HTR-8/SVneo (cell line): ENCODE results near the gene MCF2L.

ENCODE experiments used
- DNase-seq: peaks from one replicate; pipeline ENCODE4 v3.0.0; 2011; ENCODE audit warnings: low spot score, mixed read lengths; ENCODE audit not compliant: insufficient read length
- FAIRE-seq: peaks from 2 replicates; lab custom pipeline; 2011; peaks lifted over from hg19 to GRCh38; lab: Jason Lieb, UNC

Gene MCF2L

GRCh38 chr13:113129921-113130750 is 161.1 kb downstream of the MCF2L start:
- no peak for DNase-seq
- no peak for FAIRE-seq

- DNase-seq (no peak), FAIRE-seq (no peak)
Measured at GRCh38 chr13:113135281-113135760, 166.3 kb downstream of the MCF2L start.

GRCh38 chr13:113137691-113138298 is 168.8 kb downstream of the MCF2L start:
- DNase-seq, result no peak
- FAIRE-seq, result no peak

GRCh38 chr13:113138792-113139551 is 170.0 kb downstream of the MCF2L start:
- no peak for FAIRE-seq
- DNase-seq, result no peak

GRCh38 chr13:113139577-113139976 is 170.6 kb downstream of the MCF2L start:
- no peak for DNase-seq

GRCh38 chr13:113140677-113141600 is 171.9 kb downstream of the MCF2L start:
- DNase-seq, result no peak
- FAIRE-seq, result no peak

More at GRCh38 chr13:113139577-113139976, 170.6 kb downstream of the MCF2L start:
- FAIRE-seq, result no peak

GRCh38 chr13:113141601-113141970 is 172.6 kb downstream of the MCF2L start:
- FAIRE-seq (no peak), DNase-seq (no peak)

GRCh38 chr13:113142876-113143275 is 173.9 kb downstream of the MCF2L start:
- FAIRE-seq (no peak), DNase-seq (no peak)

GRCh38 chr13:113143466-113144254 is 174.6 kb downstream of the MCF2L start:
- FAIRE-seq, result no peak
- no peak for DNase-seq

- no peak for DNase-seq
- no peak for FAIRE-seq
Measured at GRCh38 chr13:113144255-113144629, 175.2 kb downstream of the MCF2L start.

- DNase-seq (no peak), FAIRE-seq (no peak)
Measured at GRCh38 chr13:113145496-113145895, 176.5 kb downstream of the MCF2L start.

- DNase-seq (no peak), FAIRE-seq (no peak)
Measured at GRCh38 chr13:113145911-113146598, 177.0 kb downstream of the MCF2L start.

GRCh38 chr13:113146750-113147149 is 177.7 kb downstream of the MCF2L start:
- no peak for FAIRE-seq
- DNase-seq, result no peak

- DNase-seq, result no peak
- FAIRE-seq, result no peak
Measured at GRCh38 chr13:113147206-113147605, 178.2 kb downstream of the MCF2L start.

- DNase-seq (no peak), FAIRE-seq (no peak)
Measured at GRCh38 chr13:113148407-113148806, 179.4 kb downstream of the MCF2L start.

GRCh38 chr13:113148940-113149503 is 180.0 kb downstream of the MCF2L start:
- FAIRE-seq, result no peak
- DNase-seq, result no peak
